ENCODE results near the gene GH1. TPM values are rescaled to one million over a fixed set of nuclear protein-coding genes. Genes with fewer than 3 reads are reported as not detected.
"Not testable (repeated sequence)": the region's sequence is repeated elsewhere in the genome, so short reads cannot be mapped to it uniquely, and the experiment has no call there.

The GH1 gene
- total RNA-seq, 6 donors from 2014 or later, result not detected

GRCh38 chr17:63873577-63873976, 45.1 kb downstream of the GH1 start, which contains the start of gene CSH2:
CSH2 (minus strand) TSS chr17:63873677; CDS start chr17:63873614, 63 bp downstream.
- not testable (repeated sequence) for H3K27ac ChIP-seq; H3K27me3 ChIP-seq; H3K9me3 ChIP-seq; H3K4me3 ChIP-seq; H3K4me1 ChIP-seq; H3K36me3 ChIP-seq; ATAC-seq (ENCODE audit: low FRiP score in 2 of 2); DNase-seq
- 72 to 80% methylated on average over 1 to 3 of the region's 7 CpGs for WGBS, 2 donors

DNA sequence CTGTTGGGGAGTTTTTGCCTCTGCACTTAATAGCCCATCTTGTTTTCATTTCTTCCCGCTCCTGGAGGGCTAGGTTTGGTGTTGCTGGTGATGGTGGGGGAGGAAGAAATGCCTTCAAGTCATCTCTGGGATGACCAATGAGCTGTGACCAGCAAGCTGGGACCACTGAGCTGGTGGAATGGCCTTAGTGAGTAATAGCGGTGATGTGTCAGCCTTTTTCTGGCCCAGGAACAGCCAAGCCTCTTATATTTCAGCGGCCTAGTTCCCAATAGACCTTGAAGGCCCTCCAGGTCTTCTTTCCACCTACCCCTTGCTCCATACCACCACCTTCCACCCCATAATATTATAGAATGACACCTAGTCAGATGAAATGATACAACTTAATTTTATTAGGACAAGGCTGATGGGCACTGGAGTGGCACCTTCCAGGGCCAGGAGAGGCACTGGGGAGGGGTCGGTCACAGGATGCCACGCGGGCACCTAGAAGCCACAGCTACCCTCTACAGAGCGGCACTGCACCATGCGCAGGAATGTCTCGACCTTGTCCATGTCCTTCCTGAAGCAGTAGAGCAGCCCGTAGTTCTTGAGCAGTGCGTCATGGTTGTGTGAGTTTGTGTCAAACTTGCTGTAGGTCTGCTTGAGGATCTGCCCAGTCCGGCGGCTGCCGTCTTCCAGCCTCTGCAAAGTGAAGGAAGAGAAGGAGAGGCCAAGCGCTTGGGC, 46.8 kb downstream of the GH1 start:
- H3K4me3 ChIP-seq; H3K9me3 ChIP-seq; DNase-seq; H3K27ac ChIP-seq; H3K36me3 ChIP-seq; ATAC-seq (ENCODE audit: low FRiP score in 2 of 2); H3K4me1 ChIP-seq; H3K27me3 ChIP-seq: not testable (repeated sequence)
- 88 to 96% methylated on average over 10 to 15 of the region's 15 CpGs for WGBS, 2 donors

GRCh38 chr17:63870292-63870665, 48.4 kb downstream of the GH1 start:
- ATAC-seq (ENCODE audit: low FRiP score in 2 of 2); DNase-seq; H3K27ac ChIP-seq; H3K27me3 ChIP-seq; H3K4me3 ChIP-seq; H3K9me3 ChIP-seq; H3K36me3 ChIP-seq; H3K4me1 ChIP-seq: not testable (repeated sequence)
- WGBS, 2 donors, result 80 to 93% methylated on average over 4 of the region's 4 CpGs

DNA sequence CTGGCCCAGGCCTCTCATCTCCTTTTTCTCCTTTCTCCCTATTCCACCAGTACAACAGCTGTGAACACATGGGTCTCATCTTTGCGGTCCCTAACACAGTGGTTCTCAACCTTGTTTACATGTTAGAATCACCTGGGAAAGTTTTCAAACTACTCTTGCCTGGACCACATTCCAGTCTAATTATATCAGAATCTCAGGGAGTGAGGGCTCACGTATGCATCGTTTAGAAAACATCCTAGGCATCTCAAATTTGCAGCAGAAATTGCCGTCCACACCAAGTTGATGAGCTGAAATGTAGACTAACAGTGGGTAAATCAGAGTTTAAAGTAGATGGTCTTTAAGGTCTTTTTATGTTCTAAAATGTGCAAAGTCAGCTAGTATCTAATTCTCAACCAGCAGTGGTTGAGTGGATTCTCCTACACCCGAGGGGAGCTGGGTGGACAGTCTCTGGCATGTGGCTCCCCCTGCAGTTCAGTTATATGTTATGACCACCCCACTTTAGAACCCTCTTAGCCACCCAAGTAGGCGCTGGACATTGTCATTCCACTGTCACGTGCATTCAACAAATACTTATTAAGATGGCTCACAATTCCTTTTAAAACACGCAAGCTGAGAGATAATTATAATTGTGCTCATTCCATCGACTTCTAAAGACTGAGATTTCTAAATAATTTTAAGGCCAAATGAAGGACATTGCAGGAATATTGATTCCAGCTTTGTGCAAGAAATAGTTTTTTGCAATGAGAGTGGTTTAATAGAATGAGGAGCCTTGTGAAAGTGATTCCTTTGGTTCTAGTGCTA, 48.9 kb downstream of the GH1 start:
- peak in 1 of 6 experiments; percentile 7 for TF ChIP-seq CTCF (IDR thresholded peaks at IDR 0.05)
- H3K9me3 ChIP-seq; ATAC-seq (ENCODE audit: low FRiP score in 2 of 2); DNase-seq; H3K36me3 ChIP-seq; H3K27ac ChIP-seq; H3K27me3 ChIP-seq; H3K4me3 ChIP-seq; H3K4me1 ChIP-seq: not testable (repeated sequence)
- 55 to 57% methylated on average over 9 of the region's 9 CpGs for WGBS, 2 donors

Small RNA genes within 50 kb of the gene (small RNA-seq; reads per million reads assigned to genes)
- gene AC040958.1, result 0 reads per million in 4 donors
- 0 reads per million in 4 donors for gene AC127029.1
- 0 reads per million in 4 donors for gene GH1

Other genes with a start within 250 kb of the GH1 start
- 100 to 1,000 TPM in 1 of 6 donors, 10 to 100 TPM in 5; 13.2 to 115 (median 21.6) TPM for gene LIMD2, start 218.7 kb downstream of the GH1 start, total RNA-seq
- gene STRADA, start 177.0 kb downstream of the GH1 start, total RNA-seq, result 10 to 100 TPM; 18.7 to 60.8 (median 32.4) TPM
- 100 to 1,000 TPM in 1 of 6 donors, 10 to 100 TPM in 5; 65.9 to 118 (median 92.9) TPM for gene CCDC47, start 145.2 kb downstream of the GH1 start, total RNA-seq
- 100 to 1,000 TPM in 2 of 6 donors, 10 to 100 TPM in 4; 76.8 to 345 (median 87.6) TPM for gene DDX42, start 144.7 kb downstream of the GH1 start, total RNA-seq
- gene PSMC5, start 91.4 kb downstream of the GH1 start, total RNA-seq, result 100 to 1,000 TPM in 1 of 6 donors, 10 to 100 TPM in 5; 55.2 to 118 (median 88.1) TPM
- 10 to 100 TPM; 24.7 to 75.4 (median 41.8) TPM for gene FTSJ3, start 91.2 kb downstream of the GH1 start, total RNA-seq
- gene SMARCD2, start 76.2 kb downstream of the GH1 start, total RNA-seq, result 100 to 1,000 TPM in 3 of 6 donors, 10 to 100 TPM in 3; 77.0 to 137 (median 95.7) TPM
- gene CSH2, start 45.2 kb downstream of the GH1 start, total RNA-seq, result not detected
- gene GH2, start 36.9 kb downstream of the GH1 start, total RNA-seq, result not detected
- not detected for gene CSH1, start 22.3 kb downstream of the GH1 start, total RNA-seq
- not detected for gene CSHL1, start 7.6 kb downstream of the GH1 start, total RNA-seq
- 1 to 10 TPM in 4 of 6 donors, under 1 TPM in 1, not detected in 1; 0.91 to 6.3 (median 2.6) TPM for gene CD79B, start 13.5 kb upstream of the GH1 start, total RNA-seq
- under 1 TPM in 3 of 6 donors, not detected in 3; under 0.01 to 0.44 (median 0.20) TPM for gene SCN4A, start 54.1 kb upstream of the GH1 start, total RNA-seq
- 10 to 100 TPM in 3 of 6 donors, 1 to 10 TPM in 2, under 1 TPM in 1; 0.97 to 30.1 (median 12.1) TPM for gene PRR29, start 79.5 kb upstream of the GH1 start, total RNA-seq
- gene ICAM2, start 101.8 kb upstream of the GH1 start, total RNA-seq, result 100 to 1,000 TPM in 3 of 6 donors, 10 to 100 TPM in 3; 27.2 to 114 (median 82.0) TPM
- 10 to 100 TPM; 32.8 to 65.0 (median 41.9) TPM for gene ERN1, start 211.3 kb upstream of the GH1 start, total RNA-seq

All from upper lobe of left lung (tissue), 6 donors.